Measurements from ENCODE around the gene KLK11.

DNA sequence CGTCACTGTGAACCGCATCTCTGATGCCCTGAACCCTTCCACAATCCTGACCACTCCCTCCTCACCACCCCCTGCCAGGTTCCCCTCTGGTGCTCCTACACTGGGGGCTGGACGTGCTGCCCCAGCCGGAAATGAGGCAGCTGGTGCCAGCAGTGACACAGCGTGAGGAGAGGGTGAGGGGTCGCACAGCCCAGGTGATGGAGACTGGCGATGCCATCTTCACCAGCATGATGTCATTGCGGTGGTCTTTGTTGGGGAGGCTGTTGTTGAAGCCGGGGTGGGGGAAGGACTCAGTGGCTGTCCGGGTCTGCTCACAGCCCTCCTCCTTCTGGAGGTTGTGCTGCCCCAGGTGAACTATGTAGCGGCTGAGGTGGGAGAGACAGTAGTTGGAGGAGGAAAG, 2.5 kb downstream of the KLK11 start:
- TF ChIP-seq, protein P1, sequence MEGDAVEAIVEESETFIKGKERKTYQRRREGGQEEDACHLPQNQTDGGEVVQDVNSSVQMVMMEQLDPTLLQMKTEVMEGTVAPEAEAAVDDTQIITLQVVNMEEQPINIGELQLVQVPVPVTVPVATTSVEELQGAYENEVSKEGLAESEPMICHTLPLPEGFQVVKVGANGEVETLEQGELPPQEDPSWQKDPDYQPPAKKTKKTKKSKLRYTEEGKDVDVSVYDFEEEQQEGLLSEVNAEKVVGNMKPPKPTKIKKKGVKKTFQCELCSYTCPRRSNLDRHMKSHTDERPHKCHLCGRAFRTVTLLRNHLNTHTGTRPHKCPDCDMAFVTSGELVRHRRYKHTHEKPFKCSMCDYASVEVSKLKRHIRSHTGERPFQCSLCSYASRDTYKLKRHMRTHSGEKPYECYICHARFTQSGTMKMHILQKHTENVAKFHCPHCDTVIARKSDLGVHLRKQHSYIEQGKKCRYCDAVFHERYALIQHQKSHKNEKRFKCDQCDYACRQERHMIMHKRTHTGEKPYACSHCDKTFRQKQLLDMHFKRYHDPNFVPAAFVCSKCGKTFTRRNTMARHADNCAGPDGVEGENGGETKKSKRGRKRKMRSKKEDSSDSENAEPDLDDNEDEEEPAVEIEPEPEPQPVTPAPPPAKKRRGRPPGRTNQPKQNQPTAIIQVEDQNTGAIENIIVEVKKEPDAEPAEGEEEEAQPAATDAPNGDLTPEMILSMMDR (IDR thresholded peaks at IDR 0.05): no peak
- TF ChIP-seq EZH2phosphoT487 (IDR thresholded peaks at IDR 0.05): no peak
